Measurements from ENCODE around the gene FGD2. TPM values are rescaled to one million over a fixed set of nuclear protein-coding genes. Genes with fewer than 3 reads are reported as not detected.
A peak's percentile ranks its signal among the peaks of the same experiment; 100 is the strongest.

Gene FGD2
- total and polyA plus RNA-seq, 9 of the 15 experiments (the other 6 are each of a cell fraction or from before 2014, with no cell fraction given): 0.09 TPM; not detected in 8

DNA sequence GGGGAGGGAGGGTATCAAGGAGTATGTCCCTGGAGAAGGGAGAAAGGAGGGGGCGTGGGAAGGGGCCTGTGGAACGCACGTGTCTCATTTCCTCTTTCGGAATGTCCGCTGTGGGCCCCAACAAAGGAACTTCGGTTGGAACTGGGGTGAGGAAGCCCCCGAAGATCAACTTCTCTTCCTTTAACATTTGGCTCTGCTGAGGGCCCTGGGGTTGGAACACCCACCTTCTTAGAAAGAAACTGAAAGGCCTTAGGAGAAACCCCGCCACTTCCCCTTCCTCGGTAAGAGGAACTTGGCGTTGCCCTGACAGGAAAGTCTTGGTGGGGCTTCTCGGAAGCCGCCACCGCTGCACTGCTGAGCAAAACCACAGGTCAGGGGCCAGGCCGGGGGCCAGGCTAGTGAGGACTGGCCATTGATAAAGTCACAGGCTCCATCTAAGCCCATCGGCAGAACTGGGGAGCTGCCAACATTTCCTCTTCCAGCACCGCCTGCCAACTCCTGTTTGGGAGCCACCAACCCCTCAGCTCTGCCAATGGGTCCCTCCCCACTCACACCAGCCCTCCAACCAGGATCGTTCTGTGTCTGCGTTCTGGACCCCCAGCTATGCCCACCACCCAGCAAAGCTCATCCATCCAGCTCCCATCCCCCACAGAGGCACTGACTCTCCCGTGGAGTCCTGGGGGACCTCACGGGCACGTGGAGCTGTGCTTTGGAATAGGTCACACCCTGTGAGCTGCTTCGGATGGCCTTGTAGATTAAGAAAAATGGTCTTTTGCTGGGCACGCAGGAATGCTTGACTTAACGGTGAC, 44.8 kb downstream of the FGD2 start (continued):
- TF ChIP-seq ZZZ3 (IDR thresholded peaks at IDR 0.05) (peak; percentile 54; the same call in 1 of the 2 replicates), ELF2 (CRISPR knock-in tag; IDR thresholded peaks at IDR 0.05) (peak; percentile 29; the same call in 1 of the 2 replicates), MAFK (IDR thresholded peaks at IDR 0.05; ENCODE audit: low read length) (no peak), HEY1 (CRISPR knock-in tag; IDR thresholded peaks at IDR 0.05; ENCODE audit: borderline replicate concordance) (no peak), ELF4 (CRISPR knock-in tag; IDR thresholded peaks at IDR 0.05) (no peak; the same call in 1 of the 2 replicates), ZNF324 (CRISPR knock-in tag; IDR thresholded peaks at IDR 0.05) (no peak; the same call in 1 of the 2 replicates), NCOR1 (IDR thresholded peaks at IDR 0.05) (peak; percentile 74), ZNF316 (IDR thresholded peaks at IDR 0.05) (no peak), KLF16 (IDR thresholded peaks at IDR 0.05) (no peak), ARNT (IDR thresholded peaks at IDR 0.05) (no peak), EP400 (IDR thresholded peaks at IDR 0.05) (peak; percentile 75), NR3C1 (CRISPR knock-in tag; IDR thresholded peaks at IDR 0.05) (no peak), SMARCB1 (IDR thresholded peaks at IDR 0.05; ENCODE audit: insufficient read length, low read depth) (no peak), PTTG1 (tag; IDR thresholded peaks at IDR 0.05; ENCODE audit: low read depth) (no peak; the same call in 1 of the 2 replicates)
- TF ChIP-seq, protein P1, sequence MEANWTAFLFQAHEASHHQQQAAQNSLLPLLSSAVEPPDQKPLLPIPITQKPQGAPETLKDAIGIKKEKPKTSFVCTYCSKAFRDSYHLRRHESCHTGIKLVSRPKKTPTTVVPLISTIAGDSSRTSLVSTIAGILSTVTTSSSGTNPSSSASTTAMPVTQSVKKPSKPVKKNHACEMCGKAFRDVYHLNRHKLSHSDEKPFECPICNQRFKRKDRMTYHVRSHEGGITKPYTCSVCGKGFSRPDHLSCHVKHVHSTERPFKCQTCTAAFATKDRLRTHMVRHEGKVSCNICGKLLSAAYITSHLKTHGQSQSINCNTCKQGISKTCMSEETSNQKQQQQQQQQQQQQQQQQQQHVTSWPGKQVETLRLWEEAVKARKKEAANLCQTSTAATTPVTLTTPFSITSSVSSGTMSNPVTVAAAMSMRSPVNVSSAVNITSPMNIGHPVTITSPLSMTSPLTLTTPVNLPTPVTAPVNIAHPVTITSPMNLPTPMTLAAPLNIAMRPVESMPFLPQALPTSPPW (CRISPR knock-in tag; IDR thresholded peaks at IDR 0.05): peak; percentile 67
- TF ChIP-seq, protein P2, sequence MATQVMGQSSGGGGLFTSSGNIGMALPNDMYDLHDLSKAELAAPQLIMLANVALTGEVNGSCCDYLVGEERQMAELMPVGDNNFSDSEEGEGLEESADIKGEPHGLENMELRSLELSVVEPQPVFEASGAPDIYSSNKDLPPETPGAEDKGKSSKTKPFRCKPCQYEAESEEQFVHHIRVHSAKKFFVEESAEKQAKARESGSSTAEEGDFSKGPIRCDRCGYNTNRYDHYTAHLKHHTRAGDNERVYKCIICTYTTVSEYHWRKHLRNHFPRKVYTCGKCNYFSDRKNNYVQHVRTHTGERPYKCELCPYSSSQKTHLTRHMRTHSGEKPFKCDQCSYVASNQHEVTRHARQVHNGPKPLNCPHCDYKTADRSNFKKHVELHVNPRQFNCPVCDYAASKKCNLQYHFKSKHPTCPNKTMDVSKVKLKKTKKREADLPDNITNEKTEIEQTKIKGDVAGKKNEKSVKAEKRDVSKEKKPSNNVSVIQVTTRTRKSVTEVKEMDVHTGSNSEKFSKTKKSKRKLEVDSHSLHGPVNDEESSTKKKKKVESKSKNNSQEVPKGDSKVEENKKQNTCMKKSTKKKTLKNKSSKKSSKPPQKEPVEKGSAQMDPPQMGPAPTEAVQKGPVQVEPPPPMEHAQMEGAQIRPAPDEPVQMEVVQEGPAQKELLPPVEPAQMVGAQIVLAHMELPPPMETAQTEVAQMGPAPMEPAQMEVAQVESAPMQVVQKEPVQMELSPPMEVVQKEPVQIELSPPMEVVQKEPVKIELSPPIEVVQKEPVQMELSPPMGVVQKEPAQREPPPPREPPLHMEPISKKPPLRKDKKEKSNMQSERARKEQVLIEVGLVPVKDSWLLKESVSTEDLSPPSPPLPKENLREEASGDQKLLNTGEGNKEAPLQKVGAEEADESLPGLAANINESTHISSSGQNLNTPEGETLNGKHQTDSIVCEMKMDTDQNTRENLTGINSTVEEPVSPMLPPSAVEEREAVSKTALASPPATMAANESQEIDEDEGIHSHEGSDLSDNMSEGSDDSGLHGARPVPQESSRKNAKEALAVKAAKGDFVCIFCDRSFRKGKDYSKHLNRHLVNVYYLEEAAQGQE (IDR thresholded peaks at IDR 0.05; ENCODE audit: borderline replicate concordance): peak; percentile 54
- TF ChIP-seq, protein P2 (CRISPR knock-in tag; IDR thresholded peaks at IDR 0.05; ENCODE audit: low read depth): no peak
- TF ChIP-seq, protein P3, sequence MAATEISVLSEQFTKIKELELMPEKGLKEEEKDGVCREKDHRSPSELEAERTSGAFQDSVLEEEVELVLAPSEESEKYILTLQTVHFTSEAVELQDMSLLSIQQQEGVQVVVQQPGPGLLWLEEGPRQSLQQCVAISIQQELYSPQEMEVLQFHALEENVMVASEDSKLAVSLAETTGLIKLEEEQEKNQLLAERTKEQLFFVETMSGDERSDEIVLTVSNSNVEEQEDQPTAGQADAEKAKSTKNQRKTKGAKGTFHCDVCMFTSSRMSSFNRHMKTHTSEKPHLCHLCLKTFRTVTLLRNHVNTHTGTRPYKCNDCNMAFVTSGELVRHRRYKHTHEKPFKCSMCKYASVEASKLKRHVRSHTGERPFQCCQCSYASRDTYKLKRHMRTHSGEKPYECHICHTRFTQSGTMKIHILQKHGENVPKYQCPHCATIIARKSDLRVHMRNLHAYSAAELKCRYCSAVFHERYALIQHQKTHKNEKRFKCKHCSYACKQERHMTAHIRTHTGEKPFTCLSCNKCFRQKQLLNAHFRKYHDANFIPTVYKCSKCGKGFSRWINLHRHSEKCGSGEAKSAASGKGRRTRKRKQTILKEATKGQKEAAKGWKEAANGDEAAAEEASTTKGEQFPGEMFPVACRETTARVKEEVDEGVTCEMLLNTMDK (IDR thresholded peaks at IDR 0.05; ENCODE audit: borderline replicate concordance, insufficient read depth, low read depth, low read length, poor library complexity, severe bottlenecking): no peak
